Choroid plexus epithelial cell (primary cell): ENCODE measurements around the gene SLC37A3.
"Not testable (repeated sequence)": the region's sequence is repeated elsewhere in the genome, so short reads cannot be mapped to it uniquely, and the experiment has no call there.

Source experiments
- DNase-seq: peaks from one replicate; pipeline ENCODE4 v3.0.0-alpha.2; 2010; ENCODE audit warnings: low read depth
- H3K4me3 ChIP-seq: 2 replicates; pipeline ENCODE4 v1.5.1; 2011; ENCODE audit warnings: low read depth, mild to moderate bottlenecking, control low read depth, low read length, moderate library complexity
- TF ChIP-seq, protein P1 (sequence below): conservative IDR thresholded peaks from 2 replicates; pipeline ENCODE4 v1.5.1; 2011; ENCODE audit warnings: low read depth, mild to moderate bottlenecking, control low read depth, inconsistent platforms, low read length, moderate library complexity

The SLC37A3 gene

DNA sequence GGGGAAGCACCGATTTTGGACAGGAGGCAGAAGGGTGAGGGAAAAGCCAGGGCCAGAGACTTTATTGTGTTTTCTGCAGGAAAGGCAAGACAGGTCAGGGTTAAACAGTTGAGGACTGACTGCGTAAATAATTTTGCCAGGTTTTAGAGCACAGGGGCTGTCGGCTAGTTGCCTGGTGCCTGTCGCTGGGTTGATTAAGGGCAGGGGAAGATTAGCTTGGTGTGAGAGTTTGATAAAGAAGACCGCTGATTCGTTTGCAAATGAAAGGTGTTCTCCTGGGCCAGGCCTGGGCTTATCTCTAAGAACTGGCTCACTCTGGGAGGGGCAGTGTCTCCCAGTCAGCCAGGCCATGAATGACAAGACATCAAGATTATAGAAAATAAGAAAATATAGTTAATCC, 75.6 kb downstream of the SLC37A3 start:
- TF ChIP-seq, protein P1, sequence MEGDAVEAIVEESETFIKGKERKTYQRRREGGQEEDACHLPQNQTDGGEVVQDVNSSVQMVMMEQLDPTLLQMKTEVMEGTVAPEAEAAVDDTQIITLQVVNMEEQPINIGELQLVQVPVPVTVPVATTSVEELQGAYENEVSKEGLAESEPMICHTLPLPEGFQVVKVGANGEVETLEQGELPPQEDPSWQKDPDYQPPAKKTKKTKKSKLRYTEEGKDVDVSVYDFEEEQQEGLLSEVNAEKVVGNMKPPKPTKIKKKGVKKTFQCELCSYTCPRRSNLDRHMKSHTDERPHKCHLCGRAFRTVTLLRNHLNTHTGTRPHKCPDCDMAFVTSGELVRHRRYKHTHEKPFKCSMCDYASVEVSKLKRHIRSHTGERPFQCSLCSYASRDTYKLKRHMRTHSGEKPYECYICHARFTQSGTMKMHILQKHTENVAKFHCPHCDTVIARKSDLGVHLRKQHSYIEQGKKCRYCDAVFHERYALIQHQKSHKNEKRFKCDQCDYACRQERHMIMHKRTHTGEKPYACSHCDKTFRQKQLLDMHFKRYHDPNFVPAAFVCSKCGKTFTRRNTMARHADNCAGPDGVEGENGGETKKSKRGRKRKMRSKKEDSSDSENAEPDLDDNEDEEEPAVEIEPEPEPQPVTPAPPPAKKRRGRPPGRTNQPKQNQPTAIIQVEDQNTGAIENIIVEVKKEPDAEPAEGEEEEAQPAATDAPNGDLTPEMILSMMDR, result no peak
- DNase-seq, result no peak
- H3K4me3 ChIP-seq, result no peak overlapping the region

DNA sequence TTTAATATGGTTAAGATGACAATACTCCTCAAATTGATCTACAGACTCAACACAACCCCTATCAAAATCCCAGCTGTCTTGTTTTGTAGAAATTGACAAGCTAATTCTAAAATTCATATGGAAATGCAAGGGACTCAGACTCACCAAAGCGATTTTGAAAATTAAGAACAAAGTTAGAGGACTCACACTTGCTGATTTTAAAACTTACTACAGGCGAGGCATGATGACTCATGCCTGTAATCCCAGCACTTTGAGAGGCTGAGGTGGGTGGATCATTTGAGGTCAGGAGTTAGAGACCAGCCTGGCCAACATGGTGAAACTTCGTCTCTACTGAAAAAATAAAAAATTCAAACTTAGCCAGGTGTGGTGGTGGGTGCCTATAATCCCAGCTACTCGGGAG, 78.3 kb downstream of the SLC37A3 start:
- not testable (repeated sequence) for DNase-seq, H3K4me3 ChIP-seq

- no peak overlapping the region for H3K4me3 ChIP-seq
- no peak for DNase-seq
- TF ChIP-seq, protein P1, result no peak
These were observed 80.3 kb downstream of the SLC37A3 start for GRCh38 chr7:140317999-140318398.

DNA sequence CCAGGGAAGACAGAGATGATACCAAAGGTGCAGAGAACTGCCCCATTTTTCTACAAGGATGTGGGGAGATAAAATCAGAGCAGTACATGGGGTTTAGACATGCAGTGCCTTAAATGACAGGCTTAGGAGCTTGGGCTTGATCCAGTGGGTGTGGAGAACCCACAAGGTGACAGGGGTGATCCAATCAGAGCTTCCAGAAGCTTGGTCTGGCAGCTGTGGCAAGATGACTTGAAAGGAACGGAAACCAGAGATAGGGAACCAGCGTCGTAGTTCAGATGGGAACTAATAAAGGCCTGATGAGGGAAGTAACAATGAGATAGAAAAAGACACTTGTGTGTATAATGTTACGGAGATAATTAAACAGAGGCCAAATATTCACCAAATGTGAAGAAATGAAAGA, 80.7 kb downstream of the SLC37A3 start:
- TF ChIP-seq, protein P1, result no peak
- DNase-seq, result no peak
- H3K4me3 ChIP-seq, result no peak overlapping the region

DNA sequence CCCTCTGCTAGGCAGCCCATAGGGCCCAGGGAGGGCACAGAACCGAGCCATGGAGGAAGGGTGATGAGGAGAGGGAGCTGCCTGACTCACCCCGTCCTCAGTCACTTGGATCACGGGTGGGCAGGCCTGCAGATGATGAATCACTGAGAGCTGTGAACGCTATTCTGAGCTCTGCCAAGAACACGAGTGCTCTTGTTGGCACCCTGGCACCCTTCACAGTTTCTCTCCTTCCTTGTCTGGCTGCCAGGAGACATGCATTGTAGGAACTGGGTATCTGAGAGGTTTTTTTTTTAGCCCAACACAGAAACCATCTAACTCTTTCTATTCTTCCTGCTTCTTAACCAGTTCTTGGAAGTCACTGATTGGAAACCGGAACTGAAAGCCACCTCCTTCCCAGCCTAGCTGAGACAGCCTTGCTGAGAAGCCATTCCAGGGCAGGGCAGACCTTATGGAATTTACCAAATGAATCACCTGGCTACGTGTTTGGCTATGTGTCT, 82.1 kb downstream of the SLC37A3 start:
- peak; percentile 70 for DNase-seq
- TF ChIP-seq, protein P1, result no peak
- peak overlapping the region; percentile 33 for H3K4me3 ChIP-seq

GRCh38 chr7:140315498-140316164, 82.7 kb downstream of the SLC37A3 start:
- no peak for DNase-seq
- peak overlapping the region; percentile 33 for H3K4me3 ChIP-seq
- TF ChIP-seq, protein P1, result no peak

- peak overlapping the region; percentile 13 for H3K4me3 ChIP-seq
- peak; percentile 34 for DNase-seq
- TF ChIP-seq, protein P1, result no peak
These were observed 83.5 kb downstream of the SLC37A3 start for GRCh38 chr7:140314573-140315480.
